Measurements from ENCODE around the gene NLRP9. TPM values are rescaled to one million over a fixed set of nuclear protein-coding genes. Genes with fewer than 3 reads are reported as not detected.
A peak's percentile ranks its signal among the peaks of the same experiment; 100 is the strongest.

NLRP9 gene
- total and polyA plus RNA-seq, 8 donors: not detected

DNA sequence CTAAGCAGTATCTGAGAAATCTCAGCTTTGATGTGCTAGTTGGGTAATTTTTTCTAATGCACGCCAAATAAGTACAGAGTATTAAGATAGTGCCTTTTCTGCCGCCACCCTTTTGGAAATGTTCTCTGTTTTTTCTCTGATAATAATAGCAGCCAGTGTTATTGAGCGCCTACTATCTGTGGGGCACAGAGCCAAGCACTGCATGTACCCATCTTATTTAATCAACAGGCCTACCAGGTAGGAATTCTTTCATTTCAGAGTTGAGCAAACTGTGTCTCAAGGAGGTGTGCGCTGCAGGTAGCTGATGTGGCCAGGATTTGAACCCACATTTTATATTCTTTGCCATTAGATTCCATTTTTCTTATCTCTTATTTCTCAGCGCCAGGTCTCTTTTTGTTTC, 61.8 kb downstream of the NLRP9 start:
- Histone ChIP-seq H3K27ac (peak overlapping the region; percentile 89 to 95 (median 92)), H3K4me1 (peaks cover 56 to 92% (median 81%) of the 10 kb centered on the region in 4 donors), H3K27me3 (no peaks in the 10 kb centered on the region), H3K4me3 (peak overlapping the region; percentile 70 to 98 (median 88)), H3K36me3 (peaks cover 35 to 73% (median 67%) of the 10 kb centered on the region in 4 donors), H3K9me3 (no peaks in the 10 kb centered on the region)
- TF ChIP-seq EP300 (IDR thresholded peaks at IDR 0.05) (no peak), POLR2A (IDR thresholded peaks at IDR 0.05) (no peak), POLR2AphosphoS5 (IDR thresholded peaks at IDR 0.05) (peak in 2 of 3 donors; percentile 78 to 86)
- TF ChIP-seq, protein P1, sequence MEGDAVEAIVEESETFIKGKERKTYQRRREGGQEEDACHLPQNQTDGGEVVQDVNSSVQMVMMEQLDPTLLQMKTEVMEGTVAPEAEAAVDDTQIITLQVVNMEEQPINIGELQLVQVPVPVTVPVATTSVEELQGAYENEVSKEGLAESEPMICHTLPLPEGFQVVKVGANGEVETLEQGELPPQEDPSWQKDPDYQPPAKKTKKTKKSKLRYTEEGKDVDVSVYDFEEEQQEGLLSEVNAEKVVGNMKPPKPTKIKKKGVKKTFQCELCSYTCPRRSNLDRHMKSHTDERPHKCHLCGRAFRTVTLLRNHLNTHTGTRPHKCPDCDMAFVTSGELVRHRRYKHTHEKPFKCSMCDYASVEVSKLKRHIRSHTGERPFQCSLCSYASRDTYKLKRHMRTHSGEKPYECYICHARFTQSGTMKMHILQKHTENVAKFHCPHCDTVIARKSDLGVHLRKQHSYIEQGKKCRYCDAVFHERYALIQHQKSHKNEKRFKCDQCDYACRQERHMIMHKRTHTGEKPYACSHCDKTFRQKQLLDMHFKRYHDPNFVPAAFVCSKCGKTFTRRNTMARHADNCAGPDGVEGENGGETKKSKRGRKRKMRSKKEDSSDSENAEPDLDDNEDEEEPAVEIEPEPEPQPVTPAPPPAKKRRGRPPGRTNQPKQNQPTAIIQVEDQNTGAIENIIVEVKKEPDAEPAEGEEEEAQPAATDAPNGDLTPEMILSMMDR (IDR thresholded peaks at IDR 0.05): peak in 2 of 7 experiments; percentile 22 to 37
- peak in 1 of 2 donors; percentile 90 for DNase-seq
- 30 to 50% (median 33%) methylated on average over 5 of the region's 5 CpGs for WGBS, 5 donors
- intact Hi-C loops (cut with DNase I; ENCODE audit: low total_unique reads): no loop called here

DNA sequence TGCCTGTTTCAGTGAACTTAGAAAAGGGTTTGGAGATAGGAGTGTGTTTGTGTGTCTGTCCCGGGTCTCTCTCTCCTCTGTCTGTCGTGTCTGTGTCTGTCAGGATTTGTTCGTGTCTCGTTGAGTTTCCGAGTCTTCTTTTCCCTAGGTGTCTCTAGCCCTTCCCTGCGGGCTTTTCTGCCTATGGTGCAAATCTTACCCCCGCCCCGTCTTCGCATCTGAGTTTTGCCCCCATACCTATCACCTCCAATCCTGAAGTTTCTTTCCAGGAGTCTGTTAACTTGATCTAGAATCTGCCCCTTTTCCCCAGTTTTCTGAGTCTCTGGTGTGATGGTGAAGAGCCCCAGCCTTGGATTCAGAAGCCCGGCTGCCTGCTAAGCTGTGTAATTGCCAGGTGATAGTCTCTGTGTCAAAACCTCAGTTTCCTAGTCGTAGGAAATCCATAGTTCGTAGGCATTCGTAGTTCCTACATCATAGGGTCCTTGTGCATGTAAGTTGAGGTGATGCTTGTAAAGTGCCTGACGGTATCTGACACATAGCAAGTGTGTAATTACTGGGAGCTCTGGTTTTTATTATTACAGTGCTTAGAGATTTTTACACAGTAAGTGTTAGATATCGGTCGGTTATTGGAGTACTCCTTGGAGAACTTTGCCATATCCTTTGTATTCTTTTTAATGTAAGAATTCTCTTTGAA, 62.4 kb downstream of the NLRP9 start:
- no peaks in the 10 kb centered on the region for H3K27me3 ChIP-seq
- DNase-seq: no peak
- no peaks in the 10 kb centered on the region for H3K9me3 ChIP-seq
- WGBS, 5 donors: 5 to 9% (median 8%) methylated on average over 16 of the region's 16 CpGs
- peaks cover 54 to 92% (median 79%) of the 10 kb centered on the region in 4 donors for H3K4me1 ChIP-seq
- intact Hi-C loops (cut with DNase I; ENCODE audit: low total_unique reads): no loop called here
- peak overlapping the region; percentile 70 to 98 (median 88) for H3K4me3 ChIP-seq
- no peak for TF ChIP-seq EP300 (IDR thresholded peaks at IDR 0.05)
- TF ChIP-seq, protein P1 (IDR thresholded peaks at IDR 0.05): no peak
- TF ChIP-seq POLR2A (IDR thresholded peaks at IDR 0.05): no peak
- no peak for TF ChIP-seq POLR2AphosphoS5 (IDR thresholded peaks at IDR 0.05)
- H3K36me3 ChIP-seq: peaks cover 30 to 73% (median 67%) of the 10 kb centered on the region in 4 donors
- H3K27ac ChIP-seq: peak overlapping the region; percentile 90 to 97 (median 94)

- H3K36me3 ChIP-seq: peaks cover 30 to 73% (median 67%) of the 10 kb centered on the region in 4 donors
- H3K4me1 ChIP-seq: peaks cover 47 to 91% (median 74%) of the 10 kb centered on the region in 4 donors
- H3K27me3 ChIP-seq: no peaks in the 10 kb centered on the region
Measured at GRCh38 chr19:55674841-55675660, 63.2 kb downstream of the NLRP9 start, which contains the start of gene EPN1. EPN1 (plus strand) TSS chr19:55675226; CDS start chr19:55678628, 3,402 bp downstream.

More at GRCh38 chr19:55674841-55675660, 63.2 kb downstream of the NLRP9 start, which contains the start of gene EPN1:
- peak within 1 kb of the TSS; percentile 70 to 98 (median 88) for H3K4me3 ChIP-seq
- H3K9me3 ChIP-seq: no peaks in the 10 kb centered on the region
- intact Hi-C loops (cut with DNase I; ENCODE audit: low total_unique reads): no loop called here
- peak within 1 kb of the TSS; percentile 90 to 97 (median 94) for H3K27ac ChIP-seq
- TF ChIP-seq EP300 (IDR thresholded peaks at IDR 0.05) (no peak), POLR2A (IDR thresholded peaks at IDR 0.05) (no peak), POLR2AphosphoS5 (IDR thresholded peaks at IDR 0.05) (peak; percentile 64 to 92 (median 75))
- TF ChIP-seq, protein P1 (IDR thresholded peaks at IDR 0.05): no peak
- DNase-seq: peak; percentile 98 to 99
- 0 to 1% (median 0%) methylated on average over 18 to 101 of the region's 101 CpGs for WGBS, 5 donors

Data from stomach (tissue), 9 donors.